NB4 (cell line): ENCODE results near the gene TEDC2.
A peak's percentile ranks its signal among the peaks of the same experiment; 100 is the strongest.

ENCODE experiments used
- DNase-seq: peaks from one replicate; pipeline ENCODE4 v3.0.0; 2010; ENCODE audit warnings: low read depth
- H3K4me3 ChIP-seq: one replicate; pipeline ENCODE4 v1.5.1; 2011; ENCODE audit warnings: mild to moderate bottlenecking, low read depth, low read length, moderate library complexity
- CTCF ChIP-seq: IDR thresholded peaks from one replicate; pipeline ENCODE4 v1.5.1; 2012; ENCODE audit warnings: low read depth, low read length
- MAX ChIP-seq: IDR thresholded peaks from 2 replicates; pipeline ENCODE4 v1.6.1; 2011; ENCODE audit warnings: low read depth, low read length
- MYC ChIP-seq: IDR thresholded peaks from 2 replicates; pipeline ENCODE4 v1.6.1; 2011; ENCODE audit warnings: low read depth, low read length
- POLR2A ChIP-seq: IDR thresholded peaks from 2 replicates; pipeline ENCODE4 v1.6.1; 2011; ENCODE audit warnings: mild to moderate bottlenecking; ENCODE audit not compliant: insufficient read length; ENCODE audit errors: extremely low read depth

TEDC2 gene

GRCh38 chr16:2482708-2483534 lies 23.0 kb downstream of the TEDC2 start:
- no peak overlapping the region for H3K4me3 ChIP-seq
- no peak for DNase-seq

GRCh38 chr16:2483939-2484897 lies 24.3 kb downstream of the TEDC2 start:
- no peak overlapping the region for H3K4me3 ChIP-seq
- DNase-seq = no peak
- TF ChIP-seq POLR2A = no peak
- no peak for TF ChIP-seq MYC
- no peak for TF ChIP-seq CTCF
- no peak for TF ChIP-seq MAX

More at GRCh38 chr16:2482708-2483534, 23.0 kb downstream of the TEDC2 start:
- TF ChIP-seq POLR2A = no peak
- TF ChIP-seq CTCF = no peak
- TF ChIP-seq MAX = no peak
- no peak for TF ChIP-seq MYC

- TF ChIP-seq MAX (no peak), MYC (no peak), POLR2A (no peak), CTCF (no peak)
- H3K4me3 ChIP-seq = no peak overlapping the region
- no peak for DNase-seq
Measured at GRCh38 chr16:2484898-2485508, 25.1 kb downstream of the TEDC2 start.

- TF ChIP-seq MYC (no peak), POLR2A (no peak), CTCF (no peak), MAX (no peak)
- H3K4me3 ChIP-seq = no peak overlapping the region
- DNase-seq = no peak
Measured at GRCh38 chr16:2485811-2486507, 26.1 kb downstream of the TEDC2 start.

GRCh38 chr16:2486645-2487516 lies 27.0 kb downstream of the TEDC2 start:
- TF ChIP-seq CTCF (no peak), MYC (no peak), POLR2A (no peak), MAX (peak; percentile 40; the same call in 1 of the 2 replicates)
- DNase-seq = peak; percentile 31
- H3K4me3 ChIP-seq = no peak overlapping the region
